ENCODE results near the gene FAM187B.
"Not testable (repeated sequence)": the region's sequence is repeated elsewhere in the genome, so short reads cannot be mapped to it uniquely, and the experiment has no call there.

Gene FAM187B

DNA sequence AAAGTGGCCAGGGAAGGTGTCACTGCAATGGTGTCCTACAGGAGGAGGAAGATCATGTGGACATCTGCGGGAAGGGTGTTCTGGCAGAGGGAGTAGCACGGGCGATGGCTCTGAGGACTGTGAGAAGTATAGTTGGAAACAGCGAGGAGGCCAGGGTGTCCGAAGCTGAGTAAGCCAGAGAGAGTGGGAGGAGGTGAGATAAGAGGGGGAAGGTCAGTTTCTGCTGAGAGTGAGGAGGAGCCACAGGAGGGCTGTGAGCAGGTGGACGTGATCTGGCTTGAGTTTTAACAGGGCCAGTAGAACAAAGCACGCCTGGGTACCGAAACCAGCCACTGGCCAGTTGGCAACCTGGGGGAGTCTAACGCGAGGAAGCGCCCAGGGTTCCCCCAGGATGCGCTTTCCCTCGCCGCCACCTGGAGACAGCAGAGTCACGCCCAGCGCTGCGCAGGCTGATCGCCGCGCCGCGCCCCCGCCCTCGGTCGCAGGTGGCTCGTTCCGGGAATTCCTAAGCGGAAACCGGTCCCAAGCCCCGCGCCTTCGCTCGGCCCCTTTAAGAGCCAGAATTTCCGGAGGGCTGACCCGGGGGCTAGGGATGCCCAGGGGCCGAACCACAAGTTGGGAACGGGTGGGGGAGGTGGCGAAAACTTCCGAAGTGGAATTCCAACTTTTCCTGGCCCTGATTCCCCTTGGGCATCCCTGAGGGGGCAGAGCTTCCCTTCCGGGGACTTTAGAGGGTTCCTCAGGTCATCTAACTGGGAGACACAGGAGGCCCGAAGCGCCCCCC, 19.2 kb upstream of the FAM187B start:
- intact Hi-C loops (cut with DNase I), result no loop called here
- DNase-seq, result peak in 2 of 10 donors; percentile 25 to 45

DNA sequence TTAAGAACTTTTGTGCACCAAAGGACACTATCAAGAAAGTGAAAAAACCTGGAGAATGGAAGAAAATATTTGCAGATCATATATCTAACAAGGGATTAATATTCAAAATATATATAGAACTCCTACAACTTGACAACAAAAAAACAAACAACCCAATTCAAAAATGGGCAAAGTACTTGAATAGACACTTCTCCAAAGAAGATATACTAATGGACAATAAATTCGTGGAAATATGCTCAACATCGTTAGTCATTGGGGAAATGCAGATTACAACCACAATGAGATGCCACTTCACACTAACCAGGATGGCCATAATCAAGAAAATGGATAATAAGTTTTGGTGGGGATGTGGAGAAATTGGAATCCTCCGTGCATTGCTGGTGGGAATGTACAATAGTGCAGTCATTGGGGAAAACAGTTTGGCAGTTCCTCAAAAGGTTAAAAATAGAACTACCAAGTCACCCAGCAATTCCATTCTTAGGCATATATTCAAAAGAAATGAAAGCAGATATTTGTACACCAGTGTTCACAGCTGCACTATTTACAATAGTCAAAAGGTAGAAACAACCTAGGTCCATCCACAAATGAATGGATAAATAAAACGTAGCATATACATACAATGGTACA, 18.0 kb upstream of the FAM187B start:
- intact Hi-C loops (cut with DNase I), result no loop called here
- DNase-seq, result no peak

DNA sequence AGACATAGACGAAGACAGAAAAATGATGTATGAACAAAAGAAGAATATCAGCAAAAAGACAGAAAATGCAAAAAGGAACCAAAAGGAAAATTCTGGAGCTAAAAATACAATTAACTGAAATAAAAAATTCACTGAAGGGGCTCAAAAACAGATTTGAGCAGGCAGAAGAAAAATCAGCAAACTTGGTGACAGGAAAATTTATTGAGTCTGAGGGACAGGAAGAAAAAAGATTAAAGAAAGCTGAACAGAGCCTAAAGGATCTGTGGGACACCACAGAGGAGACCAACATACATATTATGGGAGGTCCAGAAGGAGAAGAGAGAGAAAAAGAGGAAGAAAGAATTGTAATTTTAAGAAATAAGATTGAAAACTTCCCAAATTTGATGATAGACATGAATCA, 12.9 kb upstream of the FAM187B start:
- DNase-seq, result no peak
- intact Hi-C loops (cut with DNase I), result no loop called here

DNA sequence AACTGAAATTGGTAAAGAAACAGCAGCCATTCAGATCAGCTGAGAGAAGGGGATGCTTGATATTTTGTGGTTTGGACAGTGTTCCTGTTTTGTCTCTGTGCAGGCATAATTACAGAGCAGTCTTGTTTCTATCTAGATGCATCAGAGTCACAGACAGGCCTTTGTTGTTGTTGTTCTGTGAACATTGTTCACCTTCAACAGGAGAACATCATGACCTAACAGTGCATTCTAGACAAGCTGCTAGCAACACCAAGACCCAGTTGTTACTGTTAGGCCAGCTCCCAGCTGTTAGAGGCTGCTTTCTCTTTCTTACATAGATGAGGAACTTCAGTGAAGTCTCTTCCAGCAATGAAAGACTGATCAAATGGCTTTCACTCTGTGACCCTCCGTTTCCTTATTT, 11.8 kb upstream of the FAM187B start:
- no peak for DNase-seq
- intact Hi-C loops (cut with DNase I), result no loop called here

DNA sequence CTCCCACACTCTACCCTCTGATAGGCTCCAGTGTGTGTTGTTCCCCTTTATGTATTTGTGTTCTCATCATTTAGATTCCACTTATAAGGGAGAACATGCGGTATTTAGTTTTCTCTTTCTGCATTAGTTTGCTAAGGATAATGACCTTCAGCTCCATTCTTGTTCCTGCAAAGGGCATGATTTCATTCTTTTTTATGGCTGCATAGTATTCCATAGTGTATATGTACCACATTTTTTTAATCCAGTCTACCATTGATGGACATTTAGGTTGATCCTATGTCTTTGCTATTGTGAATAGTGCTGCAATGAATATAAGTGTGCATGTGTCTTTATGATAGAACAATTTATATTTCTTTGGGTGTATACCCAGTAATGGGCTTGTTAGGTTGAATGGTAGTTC, 11.1 kb upstream of the FAM187B start:
- intact Hi-C loops (cut with DNase I); DNase-seq: not testable (repeated sequence)

DNA sequence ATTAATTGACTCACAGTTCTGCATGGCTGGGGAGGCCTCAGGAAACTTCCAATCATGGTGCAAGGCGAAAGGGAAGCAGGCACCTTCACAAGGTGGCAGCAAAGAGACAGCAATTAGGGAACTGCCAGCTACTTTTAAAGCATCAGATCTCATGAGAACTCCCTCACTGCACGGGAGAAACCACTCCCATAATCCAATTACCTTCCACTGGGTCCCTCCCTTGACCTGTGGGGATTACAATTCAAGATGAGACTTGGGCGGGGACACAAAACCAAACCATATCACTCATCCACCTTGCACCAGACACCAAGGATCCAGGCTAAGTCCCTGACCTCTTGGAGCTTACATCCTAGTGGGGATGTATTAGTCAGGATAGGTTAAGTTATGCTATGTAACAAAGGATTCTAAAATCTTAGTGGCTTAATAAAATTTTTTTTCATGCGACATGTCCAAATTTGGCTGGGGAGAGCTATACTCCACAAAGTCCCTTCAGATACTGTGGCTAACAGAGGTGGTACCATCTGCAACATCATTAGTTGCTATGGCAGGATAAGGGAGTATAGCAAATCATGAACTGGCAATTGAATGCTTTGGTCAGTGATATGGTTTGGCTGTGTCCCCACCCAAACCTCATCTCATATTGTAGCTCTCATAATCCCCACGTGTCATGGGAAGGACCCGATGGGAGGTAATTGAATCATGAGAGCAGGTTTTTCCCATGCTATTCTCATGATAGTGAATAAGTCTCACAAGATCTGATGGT, 8.3 kb upstream of the FAM187B start:
- DNase-seq, result no peak
- intact Hi-C loops (cut with DNase I), result no loop called here

DNA sequence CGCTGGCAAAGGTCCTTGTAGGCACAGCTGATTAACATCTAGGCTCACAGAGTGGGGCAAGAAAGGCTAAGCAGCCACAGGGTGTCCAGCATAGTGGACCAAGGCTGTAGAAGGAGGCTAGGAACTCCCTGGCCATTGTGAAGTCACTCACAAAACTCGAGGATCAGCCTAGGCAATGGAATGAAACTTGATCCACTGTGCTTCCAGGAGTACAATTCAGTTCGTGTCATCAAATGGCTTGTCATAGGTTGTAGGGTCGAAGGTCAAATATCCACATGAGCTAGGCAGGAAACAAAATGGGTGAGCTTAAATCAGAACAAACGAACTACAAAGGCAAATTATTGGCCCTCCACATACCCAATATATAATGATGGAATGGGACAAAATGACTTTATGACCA, 4.4 kb upstream of the FAM187B start:
- no peak for DNase-seq
- intact Hi-C loops (cut with DNase I), result no loop called here

DNA sequence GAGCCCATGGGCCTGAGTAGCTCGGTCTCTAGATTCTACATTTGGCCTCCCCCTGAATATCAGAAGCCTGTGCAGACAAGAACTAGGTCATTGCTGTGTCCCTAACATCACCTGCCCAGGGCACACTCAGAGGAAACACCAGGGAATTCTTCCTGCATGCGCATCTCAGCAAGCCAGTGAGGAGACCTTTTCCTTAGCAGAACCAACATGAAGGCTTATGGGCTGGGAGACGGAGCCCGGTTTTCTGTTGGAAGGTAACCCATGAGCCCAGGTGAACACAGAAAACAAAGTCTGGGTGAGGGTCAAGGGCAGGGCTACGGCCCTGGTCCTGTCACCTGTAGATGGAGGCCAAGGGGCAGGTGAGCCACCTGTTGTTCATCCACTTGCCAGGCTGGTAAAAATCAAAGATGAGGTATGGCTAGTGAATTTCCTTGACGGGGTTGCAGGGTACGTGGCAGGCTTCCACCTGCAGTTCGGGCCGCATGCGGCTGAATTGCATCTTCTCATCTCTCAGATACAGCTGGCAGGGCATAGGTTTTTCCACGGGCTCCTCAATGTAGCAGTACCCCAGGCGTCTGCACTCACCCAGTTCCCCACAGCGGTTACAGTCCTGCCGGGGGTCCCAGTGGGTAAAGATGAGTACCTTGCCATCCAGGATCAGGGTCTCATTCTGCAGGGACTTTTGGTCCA, 3.6 kb upstream of the FAM187B start:
- peak in 1 of 10 donors; percentile 53 for DNase-seq
- intact Hi-C loops (cut with DNase I), result no loop called here

DNA sequence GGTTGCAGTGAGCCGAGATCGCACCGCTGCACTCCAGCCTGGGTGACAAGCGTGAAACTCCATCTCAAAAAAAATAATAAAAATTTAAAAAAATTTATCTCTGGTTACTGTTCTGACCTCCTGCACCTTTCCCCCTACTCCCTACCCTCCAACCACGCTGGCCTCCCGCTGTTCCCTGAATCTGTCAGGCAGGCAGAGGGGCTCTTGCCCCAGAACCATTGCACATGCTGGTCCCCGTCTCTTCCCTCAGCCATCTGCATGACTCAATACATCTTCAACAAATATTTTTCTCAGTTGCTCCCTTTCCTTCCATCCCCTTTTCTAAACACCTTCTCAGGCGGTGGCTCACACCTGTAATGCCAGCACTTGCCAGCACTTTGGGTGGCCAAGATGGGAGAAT, 1.1 kb upstream of the FAM187B start:
- peak in 1 of 10 donors; percentile 57 for DNase-seq
- intact Hi-C loops (cut with DNase I), result no loop called here

DNA sequence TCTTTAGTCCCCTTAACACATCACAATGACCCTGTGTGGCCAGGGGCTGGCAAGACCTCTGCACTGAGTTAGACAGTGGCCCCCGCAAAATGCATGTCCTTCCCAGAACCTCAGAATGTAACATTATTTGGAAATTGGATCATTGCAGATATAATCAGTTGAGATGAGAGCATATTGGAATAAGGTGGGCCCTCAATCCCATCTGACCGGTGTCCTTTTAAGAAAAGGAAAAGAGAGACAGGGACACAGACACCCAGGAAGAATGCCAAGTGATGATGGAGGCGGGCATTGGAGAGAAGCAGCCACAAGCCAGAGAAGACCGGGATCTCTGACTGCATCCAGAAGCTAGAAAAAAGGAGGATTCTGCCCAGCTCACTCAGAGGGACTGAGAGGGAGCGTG, 1.8 kb downstream of the FAM187B start:
- DNase-seq, result no peak
- intact Hi-C loops (cut with DNase I), result no loop called here

DNA sequence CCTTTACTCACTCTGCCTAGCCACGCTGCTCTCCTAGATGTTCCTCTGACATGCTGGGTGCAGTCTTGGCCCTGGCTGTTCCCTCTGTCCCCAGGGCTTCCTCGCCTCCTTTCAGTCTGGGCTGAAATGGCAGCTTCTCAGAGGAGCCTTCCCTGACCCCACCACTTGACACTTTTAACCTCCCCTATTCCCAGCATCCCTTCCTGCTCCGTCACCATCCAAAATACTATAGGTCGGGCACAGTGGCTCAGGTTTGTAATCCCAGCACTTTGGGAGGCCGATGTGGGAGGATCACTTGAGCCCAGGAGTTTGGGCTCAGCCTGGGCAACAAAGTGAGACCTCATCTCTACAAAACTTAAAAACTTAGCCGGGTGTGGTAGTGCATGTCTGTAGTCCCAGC, 2.6 kb downstream of the FAM187B start:
- DNase-seq, result no peak
- intact Hi-C loops (cut with DNase I), result no loop called here

DNA sequence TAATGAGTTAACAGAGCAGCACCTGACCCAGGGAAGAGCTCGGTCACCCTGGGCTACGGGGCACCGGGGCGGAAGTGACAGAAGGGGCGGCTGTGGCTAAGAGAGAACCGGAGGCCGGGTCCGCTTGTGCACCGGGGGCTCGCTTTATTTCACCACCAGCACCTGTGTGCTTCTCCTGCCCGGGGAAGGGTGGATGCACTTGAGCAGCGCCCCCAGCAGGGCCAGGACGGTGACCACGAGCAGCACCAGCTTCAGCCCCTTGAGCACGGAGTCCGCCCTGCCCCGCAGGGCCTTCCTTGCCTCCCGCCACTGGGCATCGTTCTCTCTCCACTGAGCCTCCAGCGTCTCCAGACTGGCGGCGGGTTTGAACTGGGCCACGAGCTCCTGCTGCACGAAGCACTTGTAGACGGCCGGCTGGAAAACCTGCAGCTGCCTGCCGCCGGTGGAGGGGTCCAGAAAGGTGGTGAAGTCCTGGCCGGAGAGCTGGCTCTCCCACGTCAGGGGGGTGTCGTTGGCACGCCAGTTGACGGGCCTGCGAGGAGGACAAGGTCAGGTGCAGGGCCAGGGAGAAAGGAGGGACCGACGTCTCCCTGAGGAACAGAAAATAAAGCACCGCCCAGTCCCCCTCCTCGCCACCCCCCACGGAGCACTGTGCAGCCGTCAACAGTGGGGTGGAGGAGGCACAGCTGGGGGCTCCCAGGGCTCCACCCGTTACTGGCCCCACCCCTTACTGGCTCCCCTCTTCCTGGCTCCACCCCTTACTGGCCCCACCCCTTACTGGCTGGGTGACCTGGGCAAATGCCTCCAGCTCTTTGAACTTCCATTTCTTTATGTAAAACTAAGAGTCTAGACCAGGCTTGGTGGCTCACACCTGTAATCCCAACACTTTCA, 3.6 kb downstream of the FAM187B start:
- DNase-seq, result no peak
- intact Hi-C loops (cut with DNase I), result no loop called here

DNA sequence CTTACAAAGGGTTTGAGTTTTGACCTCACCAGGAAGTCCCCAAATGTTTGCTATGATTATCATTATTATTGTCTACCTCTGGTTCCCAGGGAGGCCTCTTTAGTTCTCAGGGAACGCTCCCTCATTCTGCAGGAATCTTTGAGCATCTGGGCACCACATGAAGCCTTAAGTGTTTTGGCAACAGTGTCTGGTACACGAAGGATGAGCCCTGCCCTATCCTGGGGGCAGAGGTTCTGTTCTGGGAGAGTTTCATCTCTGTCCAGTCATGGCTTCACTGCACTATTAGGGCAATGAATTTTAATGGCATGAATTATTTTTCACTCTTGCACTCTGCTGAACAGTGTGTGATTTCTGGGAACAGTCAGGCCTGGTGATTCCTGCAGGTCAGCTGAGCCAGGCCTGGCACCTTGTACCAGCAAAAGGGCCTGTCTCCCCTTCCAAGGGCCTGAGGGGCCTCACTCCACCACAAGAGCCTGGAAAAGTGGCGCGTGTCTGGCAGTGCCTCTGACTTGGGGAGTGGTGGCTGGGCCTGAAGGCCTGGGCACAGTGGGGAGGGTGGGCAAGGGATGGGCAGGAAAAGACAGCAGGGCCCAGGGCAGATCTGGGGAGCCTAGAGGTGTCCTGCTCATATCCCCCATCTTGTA, 4.6 kb downstream of the FAM187B start:
- intact Hi-C loops (cut with DNase I), result no loop called here
- DNase-seq, result no peak

DNA sequence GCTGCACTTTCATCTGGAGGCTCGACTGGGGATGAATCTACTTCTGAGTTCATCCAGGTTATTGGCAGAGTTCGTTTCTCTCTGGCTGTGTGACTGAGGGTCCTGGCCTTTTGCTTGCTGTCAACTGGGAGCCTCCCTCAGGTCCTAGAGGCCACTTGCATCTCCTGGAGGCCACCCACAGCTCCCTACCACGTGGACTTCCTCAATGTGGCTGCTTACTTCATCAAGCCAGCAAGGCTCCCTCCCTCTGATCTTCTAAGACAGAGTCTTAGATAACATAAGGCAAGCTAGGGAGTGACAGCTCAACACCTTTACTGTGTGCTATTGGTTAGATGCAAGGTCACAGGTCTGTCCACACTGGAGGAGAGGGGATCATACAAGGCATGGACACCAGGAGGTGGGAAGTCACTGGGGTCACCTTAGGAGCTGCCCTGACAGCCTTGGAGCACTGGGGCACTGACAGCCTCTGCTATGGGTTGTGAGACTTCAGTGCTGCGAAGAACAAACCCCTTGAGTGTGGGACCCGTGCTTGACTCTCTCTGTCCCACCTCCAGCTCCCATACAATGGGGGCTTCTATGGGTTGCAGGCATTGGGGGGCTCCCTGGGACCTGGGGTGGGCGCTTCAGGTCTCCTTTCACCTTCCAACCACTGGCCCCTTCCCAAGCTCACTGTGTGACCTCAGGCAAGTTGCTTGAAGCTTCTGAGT, 5.3 kb downstream of the FAM187B start:
- intact Hi-C loops (cut with DNase I), result no loop called here
- no peak for DNase-seq

DNA sequence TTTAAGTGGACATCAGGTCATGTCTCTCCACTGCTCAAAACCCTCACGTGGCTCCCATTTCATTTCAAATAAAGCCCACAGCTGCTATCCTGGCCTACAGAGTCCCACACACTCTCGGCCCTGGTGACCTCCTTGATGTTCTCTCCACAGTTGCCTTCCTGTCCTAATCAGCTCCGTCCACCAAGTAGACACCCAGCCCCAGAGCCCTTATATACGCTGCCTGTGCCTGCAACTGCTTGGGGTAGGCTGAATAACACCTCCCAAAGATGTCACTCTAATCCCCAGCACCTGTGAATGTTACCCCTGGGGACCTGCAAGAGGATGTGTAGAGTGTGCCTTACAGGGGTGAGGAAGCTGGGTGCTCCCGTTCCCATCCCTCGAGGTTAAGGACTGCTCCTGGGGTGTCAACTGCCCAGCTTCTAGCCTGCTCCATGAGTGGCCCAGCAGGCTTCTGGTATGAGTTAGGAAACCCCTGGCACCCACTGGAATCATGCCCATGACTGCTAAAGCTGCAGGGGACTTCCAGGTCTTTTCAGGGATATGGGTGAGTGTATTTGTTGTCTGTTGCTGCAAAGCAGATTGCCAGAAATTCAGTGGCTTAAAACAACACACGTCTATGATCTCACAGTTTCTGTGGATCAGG, 6.0 kb downstream of the FAM187B start:
- DNase-seq, result no peak

DNA sequence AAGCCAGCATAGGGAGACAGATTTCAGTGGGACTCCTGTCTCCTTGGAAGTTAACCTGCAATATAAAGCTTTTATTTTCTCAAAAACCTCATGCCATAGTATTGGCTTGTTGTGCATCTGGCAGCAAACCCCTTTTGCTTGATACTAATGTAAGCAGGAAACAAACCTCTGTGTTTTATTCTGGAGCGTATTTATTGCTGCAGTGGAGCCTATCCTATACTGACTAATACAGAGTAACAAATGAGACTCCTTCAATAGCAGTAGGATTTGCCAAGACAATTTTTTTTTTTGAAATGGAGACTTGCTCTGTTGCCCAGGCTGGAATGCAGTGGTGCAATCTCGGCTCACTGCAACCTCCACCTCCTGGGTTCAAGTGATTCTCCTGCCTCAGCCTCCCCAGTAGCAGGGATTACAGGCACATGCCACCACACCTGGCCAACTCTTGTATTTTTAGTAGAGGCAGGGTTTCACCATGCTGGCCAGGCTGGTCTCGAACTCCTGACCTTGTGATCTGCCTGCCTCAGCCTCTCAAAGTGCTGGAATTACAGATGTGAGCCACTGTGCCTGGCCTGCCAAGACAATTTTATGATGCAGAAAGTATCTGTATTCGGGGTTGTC, 7.5 kb downstream of the FAM187B start:
- DNase-seq; intact Hi-C loops (cut with DNase I): not testable (repeated sequence)

More for the DNA sequence above, 6.0 kb downstream of the FAM187B start:
- intact Hi-C loops (cut with DNase I), result no loop called here

DNA sequence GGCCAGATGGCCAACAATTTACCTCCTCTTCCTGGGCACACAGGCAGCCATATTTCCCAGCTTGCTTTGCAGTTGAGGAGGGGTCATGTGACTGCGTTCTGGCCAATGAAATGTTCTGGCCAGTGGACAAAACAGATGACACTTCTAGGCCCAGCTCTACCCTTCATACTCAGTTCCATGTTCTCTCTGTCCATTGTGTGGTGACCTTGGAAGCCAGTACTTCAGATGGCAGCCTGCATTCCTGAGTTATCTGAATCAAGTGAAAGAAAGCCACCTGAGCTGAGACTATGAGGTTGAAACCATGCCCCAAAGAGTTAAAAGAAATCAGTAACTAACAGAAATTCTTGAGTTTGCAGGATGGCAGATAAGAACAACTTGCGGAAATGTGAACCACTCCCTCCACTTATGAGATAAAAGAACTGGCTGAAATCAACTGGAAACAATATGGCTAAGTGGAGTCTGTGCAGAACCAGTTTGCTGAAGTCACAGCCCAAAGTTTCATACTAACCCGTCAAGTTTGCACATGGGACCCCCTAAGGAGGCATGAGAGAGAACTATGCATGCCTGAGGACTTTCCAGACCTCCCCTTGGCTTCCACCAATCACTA, 8.1 kb downstream of the FAM187B start:
- intact Hi-C loops (cut with DNase I), result no loop called here
- no peak for DNase-seq

DNA sequence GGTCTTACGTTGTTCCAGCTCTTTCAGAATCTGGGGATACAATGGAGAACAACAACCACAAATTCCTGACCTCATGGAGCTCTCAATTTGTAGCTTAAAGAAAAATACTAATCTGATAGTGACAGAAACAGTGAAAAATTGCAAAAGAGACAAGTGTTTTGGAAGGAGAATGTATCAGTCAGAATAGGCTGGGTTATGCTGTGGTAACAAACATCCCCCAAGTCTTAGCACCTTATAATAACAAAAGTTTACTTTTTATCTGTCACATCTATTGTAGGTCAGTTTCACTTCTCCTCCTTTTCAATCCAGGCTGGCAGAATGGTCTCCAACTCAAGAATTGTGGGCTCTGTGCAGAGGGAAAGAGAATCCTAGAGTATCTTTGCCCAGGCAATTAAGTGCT, 9.5 kb downstream of the FAM187B start:
- intact Hi-C loops (cut with DNase I), result no loop called here
- DNase-seq, result no peak

Measured in posterior cingulate gyrus (tissue), 11 donors.